DOHH2 (cell line): ENCODE results near the gene PSMD6.

Source experiments
- H3F3A ChIP-seq: fragments of 200-600 bp; sonication (generic), shearing (Covaris generic); 2 replicates; pipeline ENCODE4 v1.6.0; 2016; ENCODE audit warnings: antibody characterized with exemption, mild to moderate bottlenecking; ENCODE audit not compliant: control insufficient read depth, insufficient read depth
- H3K27ac ChIP-seq: fragments of 200-600 bp; sonication (generic); 2 replicates; pipeline ENCODE4 v1.5.1; 2014; ENCODE audit warnings: low read depth, mild to moderate bottlenecking, low read length, moderate library complexity
- H3K27me3 ChIP-seq: fragments of 200-600 bp; sonication (generic); 2 replicates; pipeline ENCODE4 v1.6.1; 2014; ENCODE audit warnings: mild to moderate bottlenecking, low read length, mixed read lengths; ENCODE audit not compliant: control insufficient read depth
- H3K36me3 ChIP-seq: fragments of 200-600 bp; sonication (generic); 2 replicates; pipeline ENCODE4 v1.6.1; 2014; ENCODE audit warnings: mild to moderate bottlenecking, low read length, moderate library complexity, mixed read lengths; ENCODE audit not compliant: control insufficient read depth
- H3K4me1 ChIP-seq: fragments of 200-600 bp; sonication (generic); 2 replicates; pipeline ENCODE4 v1.6.1; 2014; ENCODE audit warnings: mild to moderate bottlenecking, low read length, mixed read lengths; ENCODE audit not compliant: control insufficient read depth
- H3K4me2 ChIP-seq: fragments of 200-600 bp; sonication (generic); 2 replicates; pipeline ENCODE4 v1.6.0; 2014; ENCODE audit warnings: mild to moderate bottlenecking, low read length, moderate library complexity
- H3K4me3 ChIP-seq: fragments of 200-600 bp; sonication (generic); 2 replicates; pipeline ENCODE4 v1.5.1; 2014; ENCODE audit warnings: mild to moderate bottlenecking, low read length, mixed read lengths
- H3K79me2 ChIP-seq: fragments of 200-600 bp; sonication (generic); 2 replicates; pipeline ENCODE4 v1.6.1; 2014; ENCODE audit warnings: mild to moderate bottlenecking, low read length, mixed read lengths; ENCODE audit not compliant: control insufficient read depth
- H3K9me2 ChIP-seq: fragments of 200-600 bp; sonication (generic); replicated peaks from 2 replicates; pipeline ENCODE4 v1.6.1; 2014; ENCODE audit warnings: mild to moderate bottlenecking, low read length, mixed read lengths; ENCODE audit not compliant: control insufficient read depth
- H3K9me3 ChIP-seq: fragments of 200-600 bp; sonication (generic); 2 replicates; pipeline ENCODE4 v1.6.1; 2014; ENCODE audit warnings: antibody characterized with exemption, low read length, mixed read lengths; ENCODE audit not compliant: control insufficient read depth, insufficient read depth
- H4K20me1 ChIP-seq: fragments of 200-600 bp; sonication (generic); 2 replicates; pipeline ENCODE4 v1.6.0; 2014; ENCODE audit warnings: low read depth, mild to moderate bottlenecking, antibody characterized with exemption, low read length, moderate library complexity; ENCODE audit not compliant: control insufficient read depth, insufficient read depth
- EZH2phosphoT487 ChIP-seq: fragments of 200-600 bp; sonication (generic); IDR thresholded peaks from 2 replicates; pipeline ENCODE4 v1.6.1; 2017; ENCODE audit warnings: borderline replicate concordance, mild to moderate bottlenecking, antibody characterized with exemption, low read length, moderate library complexity, mixed read lengths
- TF ChIP-seq, protein P1 (sequence below): fragments of 200-600 bp; sonication (generic); IDR thresholded peaks from one replicate; pipeline ENCODE4 v1.5.1; 2014; ENCODE audit warnings: antibody characterized with exemption, mild to moderate bottlenecking, low read depth, low read length; ENCODE audit not compliant: poor library complexity, severe bottlenecking

The PSMD6 gene

GRCh38 chr3:63986831-63987230 is 36.5 kb downstream of the PSMD6 start:
- Histone ChIP-seq H3F3A (no peaks in the 10 kb centered on the region; the same call in 1 of the 2 replicates), H3K9me2 (no peaks in the 10 kb centered on the region), H3K27me3 (no peaks in the 10 kb centered on the region), H3K79me2 (no peaks in the 10 kb centered on the region), H3K4me2 (no peak overlapping the region), H3K9me3 (no peaks in the 10 kb centered on the region), H3K27ac (no peak overlapping the region), H4K20me1 (no peaks in the 10 kb centered on the region; the same call in 1 of the 2 replicates), H3K4me1 (no peaks in the 10 kb centered on the region), H3K4me3 (no peak overlapping the region), H3K36me3 (peaks cover 89% of the 10 kb centered on the region)
- TF ChIP-seq EZH2phosphoT487 = no peak
- TF ChIP-seq, protein P1, sequence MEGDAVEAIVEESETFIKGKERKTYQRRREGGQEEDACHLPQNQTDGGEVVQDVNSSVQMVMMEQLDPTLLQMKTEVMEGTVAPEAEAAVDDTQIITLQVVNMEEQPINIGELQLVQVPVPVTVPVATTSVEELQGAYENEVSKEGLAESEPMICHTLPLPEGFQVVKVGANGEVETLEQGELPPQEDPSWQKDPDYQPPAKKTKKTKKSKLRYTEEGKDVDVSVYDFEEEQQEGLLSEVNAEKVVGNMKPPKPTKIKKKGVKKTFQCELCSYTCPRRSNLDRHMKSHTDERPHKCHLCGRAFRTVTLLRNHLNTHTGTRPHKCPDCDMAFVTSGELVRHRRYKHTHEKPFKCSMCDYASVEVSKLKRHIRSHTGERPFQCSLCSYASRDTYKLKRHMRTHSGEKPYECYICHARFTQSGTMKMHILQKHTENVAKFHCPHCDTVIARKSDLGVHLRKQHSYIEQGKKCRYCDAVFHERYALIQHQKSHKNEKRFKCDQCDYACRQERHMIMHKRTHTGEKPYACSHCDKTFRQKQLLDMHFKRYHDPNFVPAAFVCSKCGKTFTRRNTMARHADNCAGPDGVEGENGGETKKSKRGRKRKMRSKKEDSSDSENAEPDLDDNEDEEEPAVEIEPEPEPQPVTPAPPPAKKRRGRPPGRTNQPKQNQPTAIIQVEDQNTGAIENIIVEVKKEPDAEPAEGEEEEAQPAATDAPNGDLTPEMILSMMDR = no peak

DNA sequence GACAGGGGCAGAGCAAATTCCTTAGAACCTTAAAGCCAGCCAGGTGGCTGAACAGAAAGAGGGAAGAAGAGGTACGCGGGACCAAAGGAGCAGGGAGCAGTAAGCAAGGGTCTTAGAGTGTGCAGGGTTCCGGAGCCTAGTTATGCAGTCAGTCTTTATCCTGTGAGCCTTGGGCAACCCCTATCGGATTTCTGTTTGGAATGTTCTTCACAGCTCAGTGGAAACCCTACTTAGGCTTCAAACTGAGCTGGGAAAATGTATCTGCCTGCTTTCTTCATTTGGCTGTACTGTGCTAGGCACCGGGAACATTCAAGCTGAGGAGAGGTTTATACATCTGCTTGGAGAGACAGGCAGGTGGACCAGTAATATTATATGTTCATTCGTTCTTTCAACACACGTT is 37.1 kb downstream of the PSMD6 start:
- H3K79me2 ChIP-seq = no peaks in the 10 kb centered on the region
- H3K4me1 ChIP-seq = no peaks in the 10 kb centered on the region
- H4K20me1 ChIP-seq = no peaks in the 10 kb centered on the region; the same call in 1 of the 2 replicates
- H3K4me3 ChIP-seq = no peak overlapping the region
- no peaks in the 10 kb centered on the region for H3K9me2 ChIP-seq
- H3K36me3 ChIP-seq = peaks cover 89% of the 10 kb centered on the region
- no peaks in the 10 kb centered on the region for H3K27me3 ChIP-seq
- H3K27ac ChIP-seq = no peak overlapping the region
- H3F3A ChIP-seq = no peaks in the 10 kb centered on the region; the same call in 1 of the 2 replicates
- no peak overlapping the region for H3K4me2 ChIP-seq
- no peaks in the 10 kb centered on the region for H3K9me3 ChIP-seq
- TF ChIP-seq, protein P1 = no peak

DNA sequence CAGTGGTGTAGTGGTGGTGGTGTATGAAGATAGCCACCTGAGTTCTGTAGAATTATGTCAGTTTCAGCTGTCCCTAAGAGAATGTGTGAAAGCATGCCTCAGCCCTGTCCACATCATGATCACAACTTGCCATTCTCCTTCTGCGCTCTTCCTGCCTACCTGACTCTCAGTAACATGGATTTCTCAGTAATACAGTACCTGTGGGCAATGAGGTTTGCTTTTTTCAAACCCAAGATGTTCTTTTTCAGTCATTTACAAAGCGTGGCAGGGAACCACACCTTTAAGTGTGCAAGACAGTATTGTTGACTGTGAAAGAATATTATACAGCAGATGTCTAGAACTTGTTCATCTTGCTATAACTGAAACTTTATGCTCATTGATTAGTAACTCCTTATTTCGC is 38.9 kb downstream of the PSMD6 start:
- H3K27me3 ChIP-seq = no peaks in the 10 kb centered on the region
- H3K9me3 ChIP-seq = no peaks in the 10 kb centered on the region
- no peaks in the 10 kb centered on the region; the same call in 1 of the 2 replicates for H3F3A ChIP-seq
- no peaks in the 10 kb centered on the region for H3K9me2 ChIP-seq
- peaks cover 88% of the 10 kb centered on the region for H3K36me3 ChIP-seq
- no peak overlapping the region for H3K4me3 ChIP-seq
- no peaks in the 10 kb centered on the region for H3K4me1 ChIP-seq
- TF ChIP-seq, protein P1 = no peak
- TF ChIP-seq EZH2phosphoT487 = no peak
- no peaks in the 10 kb centered on the region for H3K79me2 ChIP-seq
- H4K20me1 ChIP-seq = no peaks in the 10 kb centered on the region; the same call in 1 of the 2 replicates
- no peak overlapping the region for H3K4me2 ChIP-seq
- H3K27ac ChIP-seq = no peak overlapping the region
